HG03103 (cell line): ENCODE results near the gene GLS.
"Not testable (repeated sequence)": the region's sequence is repeated elsewhere in the genome, so short reads cannot be mapped to it uniquely, and the experiment has no call there.

Source experiments
- ATAC-seq: cut with Tn5 transposase; IDR thresholded peaks from one replicate; pipeline ENCODE4 v1.9.1; 2021; ENCODE audit warnings: low read depth; ENCODE audit not compliant: unreplicated experiment

Gene GLS

GRCh38 chr2:190854726-190855125 is 25.9 kb upstream of the GLS start:
- no peak for ATAC-seq

- ATAC-seq, result no peak
These were observed 25.4 kb upstream of the GLS start for GRCh38 chr2:190855245-190855644.

GRCh38 chr2:190856985-190857384 is 23.6 kb upstream of the GLS start:
- ATAC-seq, result no peak

GRCh38 chr2:190858817-190859216 is 21.8 kb upstream of the GLS start:
- ATAC-seq, result no peak

GRCh38 chr2:190859347-190860297 is 21.0 kb upstream of the GLS start:
- no peak for ATAC-seq

- no peak for ATAC-seq
These were observed 19.5 kb upstream of the GLS start for GRCh38 chr2:190860985-190861680.

- ATAC-seq, result not testable (repeated sequence)
These were observed 18.5 kb upstream of the GLS start for GRCh38 chr2:190862128-190862527.

GRCh38 chr2:190862571-190862991 is 18.0 kb upstream of the GLS start:
- no peak for ATAC-seq

- ATAC-seq, result no peak
These were observed 16.7 kb upstream of the GLS start for GRCh38 chr2:190863946-190864345.

GRCh38 chr2:190864375-190864774 is 16.2 kb upstream of the GLS start:
- no peak for ATAC-seq

GRCh38 chr2:190867212-190867611 is 13.4 kb upstream of the GLS start:
- no peak for ATAC-seq

- no peak for ATAC-seq
These were observed 12.8 kb upstream of the GLS start for GRCh38 chr2:190867832-190868231.

- no peak for ATAC-seq
These were observed 10.9 kb upstream of the GLS start for GRCh38 chr2:190869721-190870120.

- ATAC-seq, result not testable (repeated sequence)
These were observed 7.2 kb upstream of the GLS start for GRCh38 chr2:190873451-190873850.

- ATAC-seq, result no peak
These were observed 4.7 kb upstream of the GLS start for GRCh38 chr2:190875891-190876290.

GRCh38 chr2:190876631-190877030 is 4.0 kb upstream of the GLS start:
- no peak for ATAC-seq

GRCh38 chr2:190877436-190877835 is 3.2 kb upstream of the GLS start:
- ATAC-seq, result no peak

- no peak for ATAC-seq
These were observed 895 bp upstream of the GLS start for GRCh38 chr2:190879474-190880377.

- ATAC-seq, result no peak
These were observed 520 bp downstream of the GLS start for GRCh38 chr2:190881084-190881597.

- peak; percentile 47 for ATAC-seq
These were observed 1.2 kb downstream of the GLS start for GRCh38 chr2:190881598-190882410.
